NCI-H82 treated with DMSO at 0.1 percent for 48 hours (cell line): ENCODE results near the gene CNR2.
"Not testable (repeated sequence)": the region's sequence is repeated elsewhere in the genome, so short reads cannot be mapped to it uniquely, and the experiment has no call there.

Experiments
- DNase-seq: peaks from one replicate; lab custom pipeline; 2025; ENCODE audit not compliant: unreplicated experiment; lab: John Stamatoyannopoulos, UW

CNR2 gene

DNA sequence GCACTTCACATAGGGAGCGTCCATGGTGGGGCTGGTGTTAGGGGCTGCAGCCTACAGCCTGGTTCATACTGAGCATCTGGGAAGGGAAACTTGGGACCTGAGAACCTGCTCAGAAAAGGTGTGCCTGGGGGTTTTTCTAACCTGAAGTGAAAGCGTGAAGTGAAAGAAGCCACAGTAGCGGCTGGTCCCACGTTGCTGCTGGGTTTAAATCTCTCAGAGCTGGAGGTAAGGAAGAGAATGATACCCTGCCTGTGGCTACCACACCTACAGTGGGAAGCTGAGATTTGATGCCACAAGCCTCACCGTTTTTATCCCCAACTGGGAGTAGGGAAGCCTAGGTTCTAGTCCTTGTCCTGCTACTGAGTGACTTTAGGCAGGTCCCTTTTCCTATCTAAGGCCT lies 24.1 kb downstream of the CNR2 start:
- DNase-seq = no peak

DNA sequence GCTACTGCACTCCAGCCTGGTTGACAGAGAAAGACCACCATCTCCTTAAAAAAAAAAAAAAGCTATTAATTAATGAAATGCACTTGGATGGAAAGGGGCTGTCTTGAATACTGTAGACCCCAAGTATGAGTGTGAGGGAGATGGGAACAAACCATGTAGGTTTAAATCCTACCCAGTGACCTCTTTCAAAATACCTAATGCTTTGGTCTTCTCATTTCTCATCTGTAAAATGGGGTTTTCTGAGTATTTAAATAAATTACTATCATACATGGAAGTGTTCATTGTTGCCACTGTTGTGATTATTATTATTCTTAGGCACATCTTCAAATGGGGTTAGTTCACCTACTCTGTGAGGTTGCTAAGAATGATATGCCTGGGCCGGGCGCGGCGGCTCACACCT lies 27.9 kb downstream of the CNR2 start:
- DNase-seq = no peak

GRCh38 chr1:23882746-23883145 lies 30.4 kb downstream of the CNR2 start:
- DNase-seq = no peak

DNA sequence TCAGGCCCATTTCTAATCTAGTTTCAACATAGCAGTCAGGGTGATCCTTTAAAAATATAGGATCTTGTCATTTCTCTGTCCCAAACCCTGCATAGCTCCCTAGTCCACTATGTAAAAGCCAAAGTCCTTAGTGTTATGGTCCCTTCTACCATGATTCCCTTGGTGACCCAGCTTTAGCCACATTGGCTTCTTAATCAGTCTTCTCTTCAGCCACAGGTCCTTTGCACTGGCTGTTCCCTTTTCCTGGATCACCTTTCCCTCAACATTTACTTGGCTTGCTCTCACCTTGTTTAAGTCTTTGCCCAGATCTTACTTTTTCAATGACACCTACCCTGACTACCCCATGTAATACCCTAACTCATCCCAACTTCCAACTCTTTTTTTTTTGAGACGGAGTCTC lies 33.4 kb downstream of the CNR2 start:
- no peak for DNase-seq

DNA sequence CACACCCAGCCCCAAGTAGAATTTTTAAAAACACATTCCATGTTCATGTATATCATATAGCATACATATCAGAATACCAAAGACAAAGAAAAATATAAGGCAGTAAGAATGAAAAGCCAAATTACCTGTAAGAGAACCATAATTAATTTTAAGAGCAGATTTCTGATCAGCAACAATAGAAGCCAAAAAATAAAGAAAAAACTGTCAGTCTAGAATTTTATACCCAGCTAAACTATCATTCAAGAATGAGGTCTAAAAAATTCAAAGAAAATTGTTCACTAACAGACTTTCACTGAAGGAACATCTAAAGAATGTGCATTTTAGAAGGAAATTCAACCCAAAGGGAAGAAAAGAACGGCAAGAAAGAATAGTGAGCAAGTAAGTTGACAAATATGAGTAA lies 34.5 kb downstream of the CNR2 start:
- no peak for DNase-seq

- no peak for DNase-seq
Measured at GRCh38 chr1:23875382-23875781, 37.8 kb downstream of the CNR2 start.

DNA sequence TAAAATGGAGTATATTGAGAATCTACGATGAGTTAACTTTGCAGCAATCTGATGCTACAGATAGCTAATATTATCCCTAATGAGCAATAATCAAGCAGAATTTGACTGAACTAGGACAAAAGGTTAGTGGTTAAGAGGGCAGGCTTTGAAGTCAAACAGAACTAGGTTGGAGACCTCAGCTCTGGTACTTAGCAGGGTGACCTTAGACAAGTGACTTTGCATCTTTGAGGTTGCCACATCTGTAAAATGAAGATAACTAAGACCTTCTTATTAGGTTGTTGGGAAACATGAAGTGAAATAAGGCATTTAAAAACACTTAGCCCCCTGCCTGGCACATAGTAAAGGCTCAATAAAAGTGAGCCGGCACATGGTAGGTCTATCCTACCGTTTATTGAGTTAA lies 40.7 kb downstream of the CNR2 start:
- DNase-seq = no peak

DNA sequence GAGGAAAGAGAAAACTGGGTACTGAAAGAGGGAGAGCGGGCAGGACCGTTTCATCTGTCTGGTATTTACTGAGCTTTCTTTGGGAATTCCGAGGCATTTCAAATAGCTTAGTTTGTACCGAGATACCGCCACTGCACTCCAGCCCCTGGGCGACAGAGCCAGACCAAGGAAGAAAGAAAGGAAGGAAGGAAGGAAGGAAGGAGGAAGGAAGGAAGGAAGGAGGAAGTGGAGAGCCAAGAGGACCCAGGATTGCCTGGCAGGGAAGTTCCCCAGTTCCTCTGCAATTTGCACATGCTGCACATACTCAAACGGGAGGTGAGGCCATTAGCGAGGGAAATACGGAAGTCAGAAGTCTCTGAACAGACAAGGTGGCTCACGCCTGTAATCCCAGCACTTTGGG lies 44.1 kb downstream of the CNR2 start:
- no peak for DNase-seq

GRCh38 chr1:23868557-23869016 lies 44.6 kb downstream of the CNR2 start:
- no peak for DNase-seq

- DNase-seq = peak; percentile 88
Measured at GRCh38 chr1:23867895-23868556, 45.1 kb downstream of the CNR2 start, which contains the start of gene FUCA1. TSS of gene FUCA1 (minus strand) at chr1:23868290. CDS start at chr1:23868286, 4 bp downstream.

DNA sequence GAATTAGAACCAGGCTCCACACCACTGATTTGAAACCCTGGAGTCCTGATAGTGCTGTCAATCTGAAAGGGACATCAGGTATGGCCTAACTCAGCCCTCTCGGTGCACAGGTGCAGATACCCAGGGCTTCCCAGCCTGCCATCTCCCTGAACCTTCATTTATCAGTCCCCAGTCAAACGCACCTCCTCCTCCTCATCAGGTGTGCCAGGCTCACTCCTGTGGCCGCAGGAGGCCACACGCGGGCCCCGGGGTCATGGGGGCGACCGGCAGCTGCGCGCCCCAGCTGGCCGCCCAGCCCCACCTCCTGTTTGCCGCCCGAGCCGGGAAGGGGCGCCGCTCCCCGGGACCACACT lies 45.6 kb downstream of the CNR2 start:
- DNase-seq = no peak

DNA sequence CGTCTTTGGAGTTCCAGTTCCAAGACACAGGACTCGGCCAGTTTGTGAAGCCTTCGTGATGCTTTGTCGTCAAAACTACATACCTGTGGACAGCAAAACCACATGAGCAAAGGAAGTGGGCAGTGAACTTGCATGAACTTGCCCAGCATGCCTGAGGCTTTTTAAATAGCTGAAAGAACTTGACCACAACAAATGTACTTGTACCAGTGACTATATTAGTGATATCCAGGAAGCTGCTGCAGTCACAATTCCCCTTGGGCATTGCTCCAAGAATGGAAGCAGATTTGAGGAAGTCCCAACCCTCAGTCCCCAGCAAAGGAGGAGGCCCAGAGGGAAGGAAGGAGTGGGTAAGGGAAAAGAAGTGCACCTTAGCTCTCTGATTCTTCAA lies 47.6 kb downstream of the CNR2 start:
- no peak for DNase-seq

DNA sequence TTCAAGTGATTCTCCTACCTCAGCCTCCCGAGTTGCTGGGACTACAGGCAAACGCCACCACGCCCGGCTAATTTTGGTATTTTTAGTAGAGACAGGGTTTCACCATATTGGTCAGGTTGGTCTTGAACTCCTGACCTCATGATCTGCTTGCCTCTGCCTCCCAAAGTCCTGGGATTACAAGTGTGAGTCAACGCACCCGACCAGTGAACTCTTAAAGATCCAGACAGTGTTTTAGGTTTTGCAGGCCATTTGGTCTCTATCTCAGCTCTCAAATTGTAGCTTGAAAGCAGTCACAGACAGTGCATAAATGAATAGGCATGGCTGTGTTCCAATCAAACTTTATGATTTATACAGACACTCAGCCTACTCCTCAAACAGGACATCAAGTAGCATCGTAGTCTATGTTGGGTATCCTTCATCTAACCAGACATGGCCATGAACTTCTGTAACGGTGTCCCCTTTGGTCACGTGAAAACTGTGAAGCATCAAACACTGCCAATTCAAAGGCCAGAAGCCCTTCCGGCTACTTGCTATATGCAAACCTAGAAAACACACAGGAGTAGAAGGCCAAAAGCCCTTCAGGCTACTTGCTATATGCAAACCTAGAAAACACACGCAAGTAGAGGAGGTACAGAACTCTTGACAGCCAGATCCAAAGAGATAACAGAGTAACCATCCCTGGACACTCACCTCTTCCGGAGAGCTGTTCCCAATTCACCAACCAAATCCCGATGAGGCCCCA lies 48.2 kb downstream of the CNR2 start:
- DNase-seq = no peak

DNA sequence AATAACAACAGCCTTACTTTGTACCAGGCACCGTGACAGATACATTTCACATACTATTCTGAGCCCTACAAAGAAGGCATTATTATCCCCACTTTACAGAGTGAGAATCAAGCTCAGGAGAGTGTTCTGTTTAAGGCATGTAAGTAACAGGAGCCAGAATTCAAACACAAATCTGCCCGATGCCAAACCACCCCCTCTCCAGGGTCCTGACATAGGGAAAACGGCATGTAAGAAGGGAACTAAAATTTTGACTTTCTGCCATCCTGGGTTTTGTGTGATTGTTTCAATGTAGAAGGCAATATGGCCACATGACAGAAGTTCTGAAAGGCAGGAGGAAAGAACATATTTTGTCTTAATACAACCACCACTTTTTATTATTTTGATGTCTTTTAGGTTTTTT lies 50.5 kb downstream of the CNR2 start:
- no peak for DNase-seq

DNA sequence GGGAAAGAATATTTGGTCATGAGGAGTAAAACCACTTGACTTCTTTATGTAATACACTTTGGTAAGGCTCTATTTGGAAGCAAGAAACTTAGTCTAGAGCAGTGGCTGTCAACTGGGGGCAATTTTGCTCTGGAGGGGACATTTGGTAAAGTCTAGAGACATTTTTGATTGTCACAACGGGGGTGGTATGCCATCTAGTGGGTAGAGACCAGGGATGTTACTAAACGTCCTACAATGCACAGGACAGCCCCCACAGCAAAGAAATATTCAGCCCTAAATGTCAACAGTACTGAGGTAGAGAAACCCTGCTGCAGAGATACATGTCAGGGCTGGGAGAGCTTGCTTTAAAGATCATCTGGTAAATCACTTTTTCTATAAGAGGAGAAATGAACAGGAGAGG lies 58.6 kb downstream of the CNR2 start:
- DNase-seq = no peak

DNA sequence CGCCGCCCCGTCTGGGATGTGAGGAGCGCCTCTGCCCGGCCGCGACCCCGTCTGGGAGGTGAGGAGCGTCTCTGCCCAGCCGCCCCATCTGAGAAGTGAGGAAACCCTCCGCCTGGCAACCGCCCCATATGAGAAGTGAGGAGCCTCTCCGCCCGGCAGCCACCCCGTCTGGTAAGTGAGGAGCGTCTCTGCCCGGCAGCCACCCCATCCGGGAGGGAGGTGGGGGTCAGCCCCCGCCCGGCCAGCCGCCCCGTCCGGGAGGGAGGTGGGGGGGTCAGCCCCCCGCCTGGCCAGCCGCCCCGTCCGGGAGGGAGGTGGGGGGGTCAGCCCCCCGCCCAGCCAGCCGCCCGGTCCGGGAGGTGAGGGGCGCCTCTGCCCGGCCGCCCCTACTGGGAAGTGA lies 60.0 kb downstream of the CNR2 start:
- DNase-seq = not testable (repeated sequence)

- DNase-seq = not testable (repeated sequence)
Measured at GRCh38 chr1:23851406-23851805, 61.8 kb downstream of the CNR2 start.

DNA sequence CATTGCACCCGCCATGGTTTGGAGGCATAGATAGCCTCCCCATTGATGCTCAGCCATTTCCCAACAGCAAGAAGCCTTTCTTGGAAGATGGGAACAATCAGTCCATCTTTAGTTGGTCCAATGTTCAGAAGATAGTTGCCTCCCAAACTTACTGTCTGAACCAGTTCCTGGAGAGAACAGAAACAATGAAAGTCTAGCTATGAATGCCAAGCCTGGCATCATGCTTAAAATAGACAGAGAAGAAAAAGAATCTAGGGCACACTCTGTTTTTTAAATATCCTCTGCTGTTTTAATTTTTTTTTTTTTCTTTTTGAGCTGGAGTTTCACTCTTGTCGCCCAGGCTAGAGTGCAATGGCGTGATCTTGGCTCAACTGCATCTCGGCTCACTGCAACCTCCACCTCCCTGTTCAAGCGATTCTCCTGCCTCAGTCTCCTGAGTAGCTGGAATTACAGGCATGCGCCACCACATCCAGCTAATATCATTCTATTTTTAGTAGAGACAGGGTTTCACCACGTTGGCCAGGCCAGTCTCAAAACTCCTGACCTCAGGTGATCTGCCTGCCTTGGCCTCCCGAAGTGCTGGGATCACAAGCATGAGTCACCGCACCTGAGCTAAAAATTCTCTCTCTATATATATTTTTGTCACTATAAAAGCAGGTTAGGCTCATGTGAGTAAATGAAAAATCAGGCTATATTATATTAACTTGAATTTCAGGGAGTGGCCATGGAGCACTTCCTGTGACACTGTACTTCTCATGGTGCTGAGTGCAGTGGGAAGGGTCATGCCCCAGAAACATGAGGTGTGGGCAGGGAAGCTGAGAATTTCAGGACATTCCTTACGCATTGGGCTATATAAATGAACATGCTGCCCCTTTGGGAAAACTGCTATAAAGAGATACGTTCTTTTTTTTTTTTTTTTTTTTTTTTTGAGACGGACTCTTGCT lies 64.2 kb downstream of the CNR2 start:
- no peak for DNase-seq

GRCh38 chr1:23847482-23848095 lies 65.6 kb downstream of the CNR2 start:
- DNase-seq = not testable (repeated sequence)

DNA sequence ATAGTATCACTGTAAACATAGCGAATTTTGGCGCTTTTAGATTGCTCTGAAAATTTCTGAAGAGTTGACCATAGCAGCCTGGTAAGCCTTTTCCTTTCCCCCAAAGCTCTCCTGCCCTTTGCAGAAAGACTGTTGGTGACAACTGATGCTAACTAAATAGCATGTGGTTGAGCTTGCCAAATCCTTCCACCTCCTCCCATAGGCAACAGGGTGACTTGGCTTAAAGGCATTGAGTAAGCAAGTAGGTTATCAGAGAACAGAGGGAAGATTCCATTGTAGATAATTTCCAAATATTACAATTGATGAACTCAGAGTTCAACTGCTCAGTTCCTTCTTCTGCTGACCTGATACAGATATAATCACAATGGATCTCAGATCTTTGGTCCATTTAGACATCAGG lies 68.0 kb downstream of the CNR2 start:
- DNase-seq = no peak

DNA sequence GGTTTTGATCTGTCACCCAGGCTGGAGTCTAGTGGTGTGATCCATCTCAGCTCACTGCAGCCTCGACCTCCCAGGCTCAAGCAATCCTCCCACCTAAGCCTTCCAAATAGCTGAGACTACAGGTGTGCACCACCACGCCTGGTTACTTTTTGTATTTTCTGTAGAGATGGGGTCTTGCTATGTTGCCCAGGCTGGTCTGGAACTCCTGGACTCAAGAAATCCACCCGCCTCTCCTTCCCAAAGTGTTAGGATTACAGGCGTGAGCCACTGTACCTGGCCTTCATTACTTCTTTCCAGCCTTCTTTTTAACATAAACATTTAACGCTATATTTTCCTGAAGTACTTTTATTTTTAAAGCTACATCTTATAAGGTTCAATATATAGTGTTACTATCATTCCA lies 69.5 kb downstream of the CNR2 start:
- no peak for DNase-seq
